Breast epithelium (tissue), 3 donors: ENCODE measurements around the gene OSBPL2.

Experiments
- POLR2A ChIP-seq: fragments of 450-650 bp; IDR thresholded peaks from one replicate; pipeline ENCODE4 v1.6.1; 2016; ENCODE audit warnings: antibody characterized with exemption, mild to moderate bottlenecking, moderate library complexity
- POLR2AphosphoS5 ChIP-seq, 3 donors: sonication (generic); formaldehyde crosslinking; IDR thresholded peaks; one replicate each; pipeline ENCODE4 v1.6.1; 2017; ENCODE audit warnings: antibody characterized with exemption in 3 of 3
- TF ChIP-seq, protein P1 (sequence below), 3 donors: fragments of 450-650 bp; IDR thresholded peaks; one replicate each; pipeline ENCODE4 v1.5.1; 2016 to 2017; ENCODE audit warnings: antibody characterized with exemption in 3 of 3, mild to moderate bottlenecking in 3 of 3, moderate library complexity in 3 of 3

DNA sequence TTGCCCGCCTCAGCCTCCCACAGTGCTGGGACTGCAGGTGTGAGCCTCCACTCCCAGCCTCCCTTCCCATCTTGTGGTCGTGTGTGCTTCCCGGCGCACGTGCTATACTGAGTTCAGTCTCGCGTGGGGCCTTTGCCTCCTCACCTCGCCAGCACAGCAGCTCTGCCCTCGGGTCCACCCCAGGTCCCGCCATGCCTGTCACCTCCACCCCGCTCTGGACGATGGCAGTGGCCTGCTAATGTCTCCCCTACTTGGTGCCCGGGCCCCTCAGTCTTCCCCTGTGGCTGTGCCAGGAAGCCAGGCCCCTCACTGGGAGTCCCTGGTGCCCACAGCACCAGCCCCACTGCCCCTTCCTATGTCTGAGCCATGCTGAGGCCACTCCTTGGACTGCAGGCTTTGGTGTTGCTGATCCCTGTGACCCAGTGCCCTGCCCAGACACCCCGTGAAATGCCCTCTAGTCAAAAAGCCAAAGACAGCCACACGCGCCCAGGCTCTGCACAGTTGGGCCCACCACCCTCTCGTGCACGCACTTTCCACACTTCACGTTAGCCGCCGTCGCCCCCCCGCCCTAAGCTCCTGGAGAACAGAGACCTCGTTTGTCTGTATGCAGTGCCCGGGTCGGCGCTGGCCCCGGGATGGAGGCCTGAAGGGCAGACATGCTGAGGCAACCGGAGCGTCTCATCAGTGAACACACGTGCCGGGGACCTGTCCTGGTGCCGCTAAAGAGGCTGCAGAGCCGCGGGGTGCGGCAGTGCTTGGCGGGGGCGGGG lies 32.5 kb upstream of the OSBPL2 start:
- TF ChIP-seq, protein P1, sequence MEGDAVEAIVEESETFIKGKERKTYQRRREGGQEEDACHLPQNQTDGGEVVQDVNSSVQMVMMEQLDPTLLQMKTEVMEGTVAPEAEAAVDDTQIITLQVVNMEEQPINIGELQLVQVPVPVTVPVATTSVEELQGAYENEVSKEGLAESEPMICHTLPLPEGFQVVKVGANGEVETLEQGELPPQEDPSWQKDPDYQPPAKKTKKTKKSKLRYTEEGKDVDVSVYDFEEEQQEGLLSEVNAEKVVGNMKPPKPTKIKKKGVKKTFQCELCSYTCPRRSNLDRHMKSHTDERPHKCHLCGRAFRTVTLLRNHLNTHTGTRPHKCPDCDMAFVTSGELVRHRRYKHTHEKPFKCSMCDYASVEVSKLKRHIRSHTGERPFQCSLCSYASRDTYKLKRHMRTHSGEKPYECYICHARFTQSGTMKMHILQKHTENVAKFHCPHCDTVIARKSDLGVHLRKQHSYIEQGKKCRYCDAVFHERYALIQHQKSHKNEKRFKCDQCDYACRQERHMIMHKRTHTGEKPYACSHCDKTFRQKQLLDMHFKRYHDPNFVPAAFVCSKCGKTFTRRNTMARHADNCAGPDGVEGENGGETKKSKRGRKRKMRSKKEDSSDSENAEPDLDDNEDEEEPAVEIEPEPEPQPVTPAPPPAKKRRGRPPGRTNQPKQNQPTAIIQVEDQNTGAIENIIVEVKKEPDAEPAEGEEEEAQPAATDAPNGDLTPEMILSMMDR (IDR thresholded peaks at IDR 0.05) = no peak
- no peak for TF ChIP-seq POLR2A
- TF ChIP-seq POLR2AphosphoS5 (IDR thresholded peaks at IDR 0.05) = no peak
